ENCODE results near the gene MAST1.

DNA sequence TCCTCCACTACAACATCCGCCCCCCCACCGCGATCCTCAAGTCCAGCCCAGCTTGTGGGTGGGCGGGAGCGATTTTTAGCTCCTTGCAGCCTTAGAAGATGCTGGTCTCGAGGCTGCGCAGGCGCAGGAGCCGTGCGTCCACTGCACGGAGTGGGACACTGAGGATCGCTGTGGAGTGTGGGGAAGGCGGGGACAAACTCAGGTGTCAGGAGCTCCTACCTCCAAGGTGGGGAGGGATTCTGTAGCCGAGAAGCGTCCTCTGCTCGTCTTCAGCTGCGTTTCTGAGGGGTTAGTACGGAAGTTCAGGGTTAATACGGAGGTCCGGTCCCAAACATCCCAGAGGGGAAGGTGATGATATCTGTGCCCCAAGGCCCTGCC lies 3.8 kb upstream of the MAST1 start, which contains the start of gene RTBDN:
- TF ChIP-seq POLR2AphosphoS5 (IDR thresholded peaks at IDR 0.05; ENCODE audit: low read depth, low read length) (no peak), POLR2A (IDR thresholded peaks at IDR 0.05; ENCODE audit: low read depth, low read length) (no peak)

All from GM12892 (cell line).